ENCODE results near the gene MIB2. TPM values are rescaled to one million over a fixed set of nuclear protein-coding genes. Genes with fewer than 3 reads are reported as not detected.

Gene MIB2
- total RNA-seq, 1 donor from 2014 or later: 55.5 TPM

- no peak for TF ChIP-seq CTCF (IDR thresholded peaks at IDR 0.05; ENCODE audit: insufficient read depth, low read length, poor library complexity, severe bottlenecking)
- DNase-seq (ENCODE audit: low read depth): no peak
Observed at GRCh38 chr1:1605034-1605591, 10.2 kb upstream of the MIB2 start.

GRCh38 chr1:1605724-1606123, 9.6 kb upstream of the MIB2 start:
- DNase-seq (ENCODE audit: low read depth): no peak
- TF ChIP-seq CTCF (IDR thresholded peaks at IDR 0.05; ENCODE audit: insufficient read depth, low read length, poor library complexity, severe bottlenecking): no peak
- Histone ChIP-seq H3K36me3 (ENCODE audit: control insufficient read depth, insufficient read depth, low read length) (no peaks in the 10 kb centered on the region), H3K27me3 (ENCODE audit: control insufficient read depth, insufficient read depth, low read length) (peaks cover 21% of the 10 kb centered on the region), H3K4me3 (ENCODE audit: low read depth, low read length) (no peak overlapping the region)

More at GRCh38 chr1:1605034-1605591, 10.2 kb upstream of the MIB2 start:
- Histone ChIP-seq H3K36me3 (ENCODE audit: control insufficient read depth, insufficient read depth, low read length) (no peaks in the 10 kb centered on the region), H3K27me3 (ENCODE audit: control insufficient read depth, insufficient read depth, low read length) (peaks cover 27% of the 10 kb centered on the region), H3K4me3 (ENCODE audit: low read depth, low read length) (no peak overlapping the region)

GRCh38 chr1:1606232-1606631, 9.1 kb upstream of the MIB2 start:
- no peak for TF ChIP-seq CTCF (IDR thresholded peaks at IDR 0.05; ENCODE audit: insufficient read depth, low read length, poor library complexity, severe bottlenecking)
- no peak overlapping the region for H3K4me3 ChIP-seq (ENCODE audit: low read depth, low read length)
- H3K27me3 ChIP-seq (ENCODE audit: control insufficient read depth, insufficient read depth, low read length): peaks cover 16% of the 10 kb centered on the region
- no peak for DNase-seq (ENCODE audit: low read depth)
- no peaks in the 10 kb centered on the region for H3K36me3 ChIP-seq (ENCODE audit: control insufficient read depth, insufficient read depth, low read length)

GRCh38 chr1:1609822-1610485, 5.3 kb upstream of the MIB2 start:
- H3K36me3 ChIP-seq (ENCODE audit: control insufficient read depth, insufficient read depth, low read length): no peaks in the 10 kb centered on the region
- no peak for DNase-seq (ENCODE audit: low read depth)
- no peak overlapping the region for H3K4me3 ChIP-seq (ENCODE audit: low read depth, low read length)
- TF ChIP-seq CTCF (IDR thresholded peaks at IDR 0.05; ENCODE audit: insufficient read depth, low read length, poor library complexity, severe bottlenecking): no peak
- H3K27me3 ChIP-seq (ENCODE audit: control insufficient read depth, insufficient read depth, low read length): no peaks in the 10 kb centered on the region

GRCh38 chr1:1610796-1611195, 4.5 kb upstream of the MIB2 start:
- H3K4me3 ChIP-seq (ENCODE audit: low read depth, low read length): no peak overlapping the region
- H3K36me3 ChIP-seq (ENCODE audit: control insufficient read depth, insufficient read depth, low read length): no peaks in the 10 kb centered on the region
- no peaks in the 10 kb centered on the region for H3K27me3 ChIP-seq (ENCODE audit: control insufficient read depth, insufficient read depth, low read length)
- TF ChIP-seq CTCF (IDR thresholded peaks at IDR 0.05; ENCODE audit: insufficient read depth, low read length, poor library complexity, severe bottlenecking): no peak
- DNase-seq (ENCODE audit: low read depth): no peak

- Histone ChIP-seq H3K36me3 (ENCODE audit: control insufficient read depth, insufficient read depth, low read length) (no peaks in the 10 kb centered on the region), H3K4me3 (ENCODE audit: low read depth, low read length) (no peak overlapping the region), H3K27me3 (ENCODE audit: control insufficient read depth, insufficient read depth, low read length) (no peaks in the 10 kb centered on the region)
- DNase-seq (ENCODE audit: low read depth): no peak
- TF ChIP-seq CTCF (IDR thresholded peaks at IDR 0.05; ENCODE audit: insufficient read depth, low read length, poor library complexity, severe bottlenecking): no peak
Observed at GRCh38 chr1:1612104-1612400, 3.2 kb upstream of the MIB2 start.

Data from kidney epithelial cell (primary cell).